MCF 10A (cell line): ENCODE measurements around the gene GRK6. TPM values are rescaled to one million over a fixed set of nuclear protein-coding genes. Genes with fewer than 3 reads are reported as not detected.

ENCODE experiments used
- BruUV-seq: library from RNA; stranded (reverse); fragments of 400-500 nt; replicated peaks from 2 replicates; lab custom pipeline; 2021; lab: Mats Ljungman, UMichigan
- CTCF ChIA-PET: fragments of 300-600 bp; sonication (Branson Sonifier 250); formaldehyde crosslinking; extraction: SDS; loops from one replicate; lab custom pipeline; 2021; ENCODE audit warnings: antibody characterized with exemption, inconsistent platforms; lab: Yijun Ruan, JAX
- POLR2A ChIA-PET: fragments of 300-600, 350-650 bp; sonication (Branson Sonifier 250); formaldehyde crosslinking; extraction: SDS; loops from one replicate; lab custom pipeline; 2020; ENCODE audit warnings: antibody characterized with exemption, inconsistent platforms; lab: Yijun Ruan, JAX
- DNase-seq: peaks from one replicate; pipeline ENCODE4 v3.0.0-alpha.2; 2018; ENCODE audit not compliant: unreplicated experiment
- H3K27ac Mint-ChIP-seq: one replicate; pipeline ENCODE4 v1.8.0; 2022; ENCODE audit warnings: mild to moderate bottlenecking, low read depth, mixed read lengths; ENCODE audit not compliant: unreplicated experiment
- H3K27me3 Mint-ChIP-seq: one replicate; pipeline ENCODE4 v1.8.0; 2022; ENCODE audit warnings: mixed read lengths; ENCODE audit not compliant: insufficient read depth, unreplicated experiment
- H3K36me3 Mint-ChIP-seq: one replicate; pipeline ENCODE4 v1.8.0; 2022; ENCODE audit warnings: mild to moderate bottlenecking, moderate library complexity, mixed read lengths; ENCODE audit not compliant: insufficient read depth, unreplicated experiment
- H3K4me1 Mint-ChIP-seq: one replicate; pipeline ENCODE4 v1.8.0; 2022; ENCODE audit warnings: mixed read lengths; ENCODE audit not compliant: insufficient read depth, unreplicated experiment
- H3K4me3 Mint-ChIP-seq: one replicate; pipeline ENCODE4 v1.8.0; 2022; ENCODE audit warnings: mild to moderate bottlenecking, moderate library complexity, mixed read lengths; ENCODE audit not compliant: unreplicated experiment
- H3K9me3 Mint-ChIP-seq: one replicate; pipeline ENCODE4 v1.8.0; 2022; ENCODE audit warnings: mixed read lengths; ENCODE audit not compliant: unreplicated experiment
- CTCF ChIP-seq: fragments of 200-600 bp; IDR thresholded peaks from one replicate; pipeline ENCODE4 v1.8.0; 2022; ENCODE audit warnings: antibody characterized with exemption, mild to moderate bottlenecking; ENCODE audit not compliant: unreplicated experiment
- intact Hi-C: fragments of 100-400 bp; cut with micrococcal nuclease; formaldehyde crosslinking; loops from 2 replicates; pipeline ENCODE4 v1.14.1; 2022
- total RNA-seq: library from RNA; stranded (reverse); gene quantifications from 2 replicates; pipeline ENCODE4 v1.2.3, GENCODE V29; 2022

Gene GRK6
- total RNA-seq, 1 experiment from 2014 or later = 52.0 TPM

DNA sequence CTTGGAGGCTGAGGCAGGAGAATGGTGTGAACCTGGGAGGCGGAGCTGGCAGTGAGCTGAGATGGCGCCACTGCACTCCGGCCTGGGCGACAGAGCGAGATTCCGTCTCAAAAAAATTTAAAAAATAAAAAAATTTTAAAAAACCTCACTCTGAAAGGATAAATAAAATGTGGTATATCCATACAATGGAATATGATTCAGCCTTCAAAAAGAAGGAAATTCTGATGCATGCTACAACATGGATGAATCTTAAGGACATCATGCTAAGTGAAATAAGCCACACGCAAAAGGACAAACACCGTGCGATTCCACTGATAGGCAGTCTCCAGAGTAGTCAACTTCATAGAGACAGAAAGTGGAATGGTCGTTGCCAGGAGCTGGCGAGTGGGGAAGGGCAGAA lies 38.6 kb downstream of the GRK6 start:
- Mint-ChIP-seq H3K27me3 (no peaks in the 10 kb centered on the region), H3K9me3 (no peaks in the 10 kb centered on the region), H3K36me3 (peaks cover 32% of the 10 kb centered on the region), H3K4me1 (peaks cover 17% of the 10 kb centered on the region), H3K27ac (no peak overlapping the region), H3K4me3 (no peak overlapping the region)
- no peak for DNase-seq
- intact Hi-C loops = no loop called here
- no TSS peak for BruUV-seq
- POLR2A ChIA-PET = interaction anchor here (1.3 to 1.6 kb wide), 2 partner anchors 17 to 33 kb away, joined by 3 to 5 read pairs; partner anchors contain the start of gene PDLIM7
- CTCF ChIA-PET = interaction anchor here (0.6 to 4.0 kb wide), 8 partner anchors 9 to 921 kb away, joined by 3 to 39 read pairs (median 3); no protein-coding TSS in a partner anchor
- no peak for TF ChIP-seq CTCF

DNA sequence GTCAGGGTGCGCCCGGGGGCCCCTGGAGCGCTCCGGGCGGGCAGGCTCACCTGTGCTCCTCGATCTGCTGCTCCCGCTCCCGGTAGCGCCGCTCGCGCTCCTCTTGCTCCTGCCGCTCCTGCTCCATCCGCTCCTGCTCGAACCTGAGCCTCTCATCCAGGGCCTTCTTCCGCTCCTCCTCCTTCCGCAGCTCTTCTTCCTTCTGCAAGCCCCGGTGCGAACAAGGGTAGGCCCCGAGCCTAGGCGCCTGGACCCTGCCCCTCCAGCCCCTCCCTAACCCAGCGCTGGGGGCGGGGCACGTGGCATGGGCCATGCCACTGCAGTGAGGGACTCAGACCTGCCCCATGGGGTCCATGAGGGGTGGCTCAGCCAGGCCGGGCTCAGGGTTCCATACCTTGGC lies 40.4 kb downstream of the GRK6 start:
- H3K27ac Mint-ChIP-seq = no peak overlapping the region
- H3K36me3 Mint-ChIP-seq = peaks cover 32% of the 10 kb centered on the region
- POLR2A ChIA-PET = no interaction called here
- CTCF ChIA-PET = interaction anchor here (1.2 to 4.0 kb wide), 2 partner anchors 11 to 30 kb away, joined by 5 to 39 read pairs; no protein-coding TSS in a partner anchor
- intact Hi-C loops = no loop called here
- no peak for DNase-seq
- peaks cover 31% of the 10 kb centered on the region for H3K4me1 Mint-ChIP-seq
- TF ChIP-seq CTCF = no peak
- H3K9me3 Mint-ChIP-seq = no peaks in the 10 kb centered on the region
- H3K4me3 Mint-ChIP-seq = no peak overlapping the region
- no peaks in the 10 kb centered on the region for H3K27me3 Mint-ChIP-seq
- no TSS peak for BruUV-seq

DNA sequence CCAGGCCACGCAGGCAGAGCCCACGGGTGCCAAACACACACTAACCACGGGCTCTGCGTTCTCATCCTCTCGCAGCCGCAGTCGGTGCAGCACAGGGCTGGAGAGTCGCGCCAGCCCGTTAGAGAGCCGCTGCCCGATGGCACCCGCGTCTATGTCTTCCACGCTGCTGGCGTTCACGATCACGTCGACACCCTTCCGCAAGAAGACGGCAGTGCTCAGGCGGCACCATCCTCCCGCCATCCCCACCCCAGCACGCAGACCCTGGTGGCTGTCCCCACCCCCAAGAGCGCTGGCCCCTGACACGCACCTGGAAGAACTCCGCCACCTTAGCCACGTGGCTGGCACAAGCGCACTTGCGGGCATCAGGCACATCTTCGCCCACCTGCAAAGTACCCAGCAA lies 41.0 kb downstream of the GRK6 start:
- ChIA-PET CTCF (interaction anchor here (1.5 to 5.9 kb wide), 2 partner anchors 12 to 31 kb away, joined by 4 to 65 read pairs; partner anchors contain the start of gene PDLIM7), POLR2A (no interaction called here)
- Mint-ChIP-seq H3K36me3 (peaks cover 32% of the 10 kb centered on the region), H3K27ac (no peak overlapping the region), H3K9me3 (no peaks in the 10 kb centered on the region), H3K4me1 (peaks cover 31% of the 10 kb centered on the region), H3K4me3 (no peak overlapping the region), H3K27me3 (no peaks in the 10 kb centered on the region)
- BruUV-seq = no TSS peak
- TF ChIP-seq CTCF = no peak
- intact Hi-C loops = no loop called here
- no peak for DNase-seq

DNA sequence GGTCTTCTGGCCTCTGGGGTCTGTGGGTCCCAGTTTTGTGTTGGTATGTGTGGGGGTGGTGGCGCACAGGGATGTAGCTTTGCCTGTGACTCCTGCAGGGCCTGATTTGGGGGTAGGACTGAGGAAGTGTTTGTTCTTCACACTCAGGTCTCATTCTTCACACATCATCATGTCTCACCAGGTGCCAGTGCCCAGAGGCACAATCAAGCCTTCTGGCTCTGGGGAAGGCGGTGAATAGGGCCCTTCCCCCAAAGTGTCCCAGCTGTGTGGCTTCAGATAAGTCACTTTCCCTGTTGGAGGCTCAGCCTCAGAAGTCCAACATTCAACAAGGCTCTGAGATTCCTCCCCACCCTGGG lies 41.8 kb downstream of the GRK6 start:
- Mint-ChIP-seq H3K9me3 (no peaks in the 10 kb centered on the region), H3K4me1 (peaks cover 31% of the 10 kb centered on the region), H3K27me3 (no peaks in the 10 kb centered on the region), H3K36me3 (peaks cover 32% of the 10 kb centered on the region), H3K27ac (peak overlapping the region; percentile 67), H3K4me3 (no peak overlapping the region)
- no peak for DNase-seq
- intact Hi-C loops = no loop called here
- ChIA-PET CTCF (interaction anchor here (1.5 to 5.9 kb wide), 2 partner anchors 13 to 30 kb away, joined by 4 to 65 read pairs; partner anchors contain the start of gene PDLIM7), POLR2A (interaction anchor here (0.6 kb wide), 1 partner anchor 29 kb away, joined by 3 read pairs; the partner anchor contains the start of gene PDLIM7)
- no peak for TF ChIP-seq CTCF
- no TSS peak for BruUV-seq
